Measurements from ENCODE around the gene BIVM.

The BIVM gene

DNA sequence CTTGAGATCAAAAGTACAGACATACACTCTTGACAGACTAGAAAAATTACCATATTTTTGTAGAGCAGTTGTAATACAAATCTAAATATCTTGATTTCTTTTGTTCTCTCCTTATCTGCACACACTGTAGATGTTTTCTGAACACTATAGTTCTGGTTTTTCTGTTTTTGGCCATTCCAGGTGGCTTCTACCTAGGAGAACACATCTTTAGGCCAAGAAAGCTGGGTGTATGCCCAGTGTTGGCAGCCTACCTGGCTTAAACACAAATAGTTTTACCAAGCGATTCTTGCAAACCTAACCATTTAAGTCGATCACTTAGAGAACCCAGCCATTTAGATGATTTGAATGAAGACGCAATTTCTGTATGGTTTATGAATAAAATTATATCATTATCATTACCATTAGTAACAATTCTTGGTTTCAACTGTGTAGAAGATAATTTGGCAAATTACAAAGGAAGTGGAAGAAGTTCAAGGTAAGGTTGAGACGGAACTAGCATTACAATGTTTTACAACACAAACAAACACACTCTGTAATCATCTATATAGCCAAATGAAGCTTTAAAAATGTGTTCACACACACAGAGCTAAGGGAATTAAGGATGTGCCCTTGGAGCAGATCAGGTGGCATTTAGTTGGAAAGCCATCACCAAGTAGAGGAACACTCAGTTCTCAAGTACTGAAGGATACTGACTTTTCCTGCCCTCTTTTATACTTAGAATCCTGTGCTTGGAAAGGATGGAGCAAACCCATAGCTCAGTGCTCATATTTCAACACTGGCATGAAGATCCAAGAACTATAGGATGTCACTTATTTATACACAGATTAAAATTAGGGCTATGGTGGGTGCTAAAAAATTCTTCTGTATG, 83.1 kb downstream of the BIVM start:
- DNase-seq: no peak
